ENCODE results near the gene LHFPL6.

- TF ChIP-seq CTCF (IDR thresholded peaks at IDR 0.05): no peak
- TF ChIP-seq POLR2A (IDR thresholded peaks at IDR 0.05): no peak
- no peak for TF ChIP-seq POLR2AphosphoS5 (IDR thresholded peaks at IDR 0.05; ENCODE audit: insufficient read depth in 1 of 2, low read depth in 1 of 2)
Measured at GRCh38 chr13:39379667-39380655, 223.0 kb downstream of the LHFPL6 start.

Measured in vagina (tissue), 2 donors.